ENCODE data around the gene CISTR.
A peak's percentile ranks its signal among the peaks of the same experiment; 100 is the strongest.
"Not testable (repeated sequence)": the region's sequence is repeated elsewhere in the genome, so short reads cannot be mapped to it uniquely, and the experiment has no call there.

Gene CISTR

DNA sequence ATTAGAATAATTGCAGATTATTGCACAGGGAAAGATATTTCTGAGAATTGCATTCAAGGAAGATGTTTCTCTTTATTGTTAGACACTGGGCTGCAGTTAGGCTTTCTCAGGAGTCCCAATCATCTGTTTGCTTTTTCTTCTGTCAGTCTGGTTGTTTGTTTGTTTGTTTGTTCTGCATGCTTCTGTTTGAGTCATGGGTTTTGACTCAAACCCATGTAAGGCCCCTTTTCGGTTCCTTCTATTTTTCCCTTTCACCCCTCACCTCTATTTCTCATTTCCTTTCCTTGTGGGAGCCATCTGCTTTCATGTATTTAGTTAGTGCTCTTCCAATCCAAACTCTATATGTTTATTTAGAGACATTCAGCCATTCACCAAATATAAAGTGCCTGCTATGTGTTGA is 25.1 kb upstream of the CISTR start:
- no peak for TF ChIP-seq CTCF (conservative IDR thresholded peaks at IDR 0.05)
- peak overlapping the region; percentile 77; the same call in 1 of the 2 replicates for H3K27ac ChIP-seq

DNA sequence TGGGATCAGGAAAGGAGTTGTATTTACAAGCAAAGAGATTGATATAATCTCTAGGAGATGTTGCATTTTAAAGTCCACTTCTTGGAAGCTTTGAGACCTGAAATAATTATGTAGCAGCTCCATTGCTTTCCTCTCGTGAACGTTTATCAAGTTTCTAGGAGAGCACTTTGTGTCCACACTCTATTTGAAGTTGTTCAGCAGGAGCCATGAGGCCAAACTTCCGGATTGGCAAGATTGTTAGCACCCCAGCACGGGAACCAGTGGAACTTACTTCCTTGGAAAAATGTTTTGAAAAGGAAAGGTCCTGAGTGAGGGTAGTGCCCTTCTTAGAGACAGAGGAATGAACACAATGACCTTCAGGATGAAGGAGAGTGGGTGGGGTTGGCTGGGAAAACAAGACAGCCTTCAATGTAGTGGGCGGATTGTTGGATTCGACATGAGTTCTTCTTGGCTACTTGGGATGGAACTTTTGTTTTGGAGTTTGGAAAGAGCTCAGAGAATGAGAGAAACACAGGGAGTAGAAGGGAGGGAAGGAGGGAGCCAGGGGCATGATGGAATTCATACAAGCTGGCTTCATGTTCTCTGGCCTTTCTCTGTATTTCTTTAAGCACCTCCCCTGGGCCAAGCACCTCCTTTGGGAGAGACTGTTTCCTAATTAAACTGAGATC is 23.8 kb upstream of the CISTR start:
- peak overlapping the region; percentile 10 for H3K27ac ChIP-seq
- no peak for TF ChIP-seq CTCF (conservative IDR thresholded peaks at IDR 0.05)

GRCh38 chr12:53770281-53770680 is 18.5 kb upstream of the CISTR start:
- no peak for TF ChIP-seq CTCF (conservative IDR thresholded peaks at IDR 0.05)
- H3K27ac ChIP-seq: no peak overlapping the region

DNA sequence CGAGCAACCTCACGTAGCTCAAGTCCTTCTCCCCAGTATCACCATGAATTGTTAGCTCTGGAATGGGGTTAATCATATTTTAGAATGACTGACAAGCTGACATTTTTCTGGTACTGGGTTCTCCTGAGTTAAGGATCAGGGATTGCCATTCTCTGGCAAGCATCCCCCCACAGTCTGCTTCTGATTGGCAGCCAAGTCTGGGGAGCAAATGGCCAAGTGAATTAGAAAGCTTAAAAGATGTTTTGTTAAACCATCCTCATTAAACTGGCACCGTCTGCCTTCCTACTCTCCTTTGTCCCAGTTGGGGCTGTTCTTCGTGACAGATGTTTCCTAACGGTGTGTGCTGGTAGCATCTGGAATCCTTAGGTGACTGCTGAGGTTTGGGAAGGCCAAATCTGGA is 17.2 kb upstream of the CISTR start:
- no peak for TF ChIP-seq CTCF (conservative IDR thresholded peaks at IDR 0.05)
- H3K27ac ChIP-seq: no peak overlapping the region

DNA sequence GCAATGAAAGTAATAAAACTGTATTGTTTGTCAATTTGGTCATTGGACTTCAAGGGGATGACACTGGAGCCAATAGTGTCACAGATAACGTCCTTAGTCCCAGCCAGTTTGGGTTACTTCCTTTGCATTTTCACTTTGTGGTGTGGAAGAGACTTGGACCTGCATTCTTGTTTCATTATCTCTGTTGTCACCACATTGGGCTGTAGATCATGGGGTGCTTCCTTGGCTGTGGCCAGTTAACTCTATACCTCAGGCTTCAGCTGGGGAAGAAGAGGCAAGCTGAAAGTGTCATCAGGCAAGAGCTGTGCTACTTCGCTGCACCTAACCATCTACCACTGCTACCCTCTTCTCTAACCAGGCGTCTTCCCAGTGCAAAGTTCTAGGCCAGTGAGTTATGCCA is 15.1 kb upstream of the CISTR start:
- no peak for TF ChIP-seq CTCF (conservative IDR thresholded peaks at IDR 0.05)
- no peak overlapping the region for H3K27ac ChIP-seq

GRCh38 chr12:53765891-53766290 is 14.1 kb upstream of the CISTR start:
- TF ChIP-seq CTCF (conservative IDR thresholded peaks at IDR 0.05): no peak
- no peak overlapping the region for H3K27ac ChIP-seq

DNA sequence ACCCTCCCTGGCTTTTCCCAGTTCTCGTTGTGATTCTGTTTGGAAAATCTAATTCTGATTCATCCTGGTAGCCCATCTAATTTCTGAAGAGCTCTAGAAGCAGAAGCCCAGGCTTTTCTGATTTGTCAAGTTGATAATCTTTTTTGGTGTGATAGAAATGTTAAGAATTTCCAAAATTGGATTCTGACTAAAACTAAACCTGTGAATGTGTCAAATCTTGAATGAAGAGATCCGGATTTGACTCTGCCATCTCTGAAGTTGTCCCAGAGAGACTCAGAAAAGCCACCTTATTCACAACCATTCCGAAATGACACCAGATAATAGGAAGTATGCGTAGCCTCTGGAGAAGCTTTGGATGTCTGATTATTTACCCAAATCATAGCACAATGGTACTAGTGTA is 12.8 kb upstream of the CISTR start:
- no peak overlapping the region for H3K27ac ChIP-seq
- TF ChIP-seq CTCF (conservative IDR thresholded peaks at IDR 0.05): no peak

DNA sequence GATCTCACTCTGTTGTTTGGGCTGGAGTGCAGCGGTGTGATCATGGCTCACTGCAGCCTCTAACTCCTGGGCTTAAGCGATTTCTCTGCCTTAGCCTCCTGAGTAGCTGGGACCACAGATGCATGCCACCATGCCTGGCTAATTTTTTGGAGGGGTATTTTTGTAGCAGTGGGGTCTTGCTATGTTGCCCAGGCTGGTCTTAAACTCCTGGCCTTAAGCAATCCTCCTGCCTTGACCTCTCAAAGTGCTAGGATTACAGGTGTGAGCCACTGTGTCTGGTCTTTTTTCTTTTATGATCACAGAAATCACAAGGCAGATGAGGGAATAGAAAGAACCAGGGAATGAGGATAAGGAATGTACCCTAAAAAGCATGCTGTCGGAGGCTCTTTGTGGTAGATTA is 11.0 kb upstream of the CISTR start:
- not testable (repeated sequence) for H3K27ac ChIP-seq

All from VCaP (cell line).